ENCODE measurements around the gene DBNDD1.

The DBNDD1 gene

DNA sequence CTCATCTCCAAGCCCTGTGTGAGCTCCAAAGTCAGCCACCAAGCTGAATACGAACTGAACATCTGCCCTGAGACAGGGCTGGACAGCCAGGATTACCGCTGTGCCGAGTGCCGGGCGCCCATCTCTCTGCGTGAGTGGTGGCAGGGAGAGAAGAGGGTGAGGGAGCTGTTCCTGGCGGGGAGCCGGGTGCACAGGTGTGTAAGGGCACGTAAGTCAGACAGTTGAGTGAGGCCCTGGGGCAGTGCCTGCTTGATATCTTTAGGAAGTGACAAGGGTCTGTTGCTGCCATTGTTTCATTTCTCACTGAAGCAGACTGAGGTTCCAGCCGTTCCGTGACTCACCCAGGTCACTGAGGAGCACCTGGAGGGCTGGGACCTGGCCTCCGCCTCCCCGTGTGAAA, 58.3 kb downstream of the DBNDD1 start:
- no peak for DNase-seq (ENCODE audit: low read depth)

DNA sequence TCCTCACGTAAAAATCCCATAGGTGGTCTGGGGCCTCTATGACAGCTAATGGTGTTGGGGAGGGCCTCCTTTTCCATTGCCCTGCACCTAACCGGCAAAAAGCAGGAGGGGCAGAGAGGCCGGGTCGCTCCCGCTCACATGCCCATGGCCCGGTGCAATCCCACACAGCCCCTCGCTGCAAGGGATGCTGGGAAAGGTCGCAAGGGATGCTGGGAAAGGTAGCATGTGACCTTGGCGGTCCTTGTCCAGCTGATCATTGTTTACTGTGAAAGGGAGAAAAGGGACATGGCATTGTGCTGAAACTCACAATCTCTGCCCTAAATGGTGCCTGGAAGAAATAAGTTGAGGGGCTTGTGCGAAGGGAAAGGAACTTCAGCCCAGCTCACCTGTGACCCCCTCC, 60.7 kb downstream of the DBNDD1 start:
- DNase-seq (ENCODE audit: low read depth), result no peak

DNA sequence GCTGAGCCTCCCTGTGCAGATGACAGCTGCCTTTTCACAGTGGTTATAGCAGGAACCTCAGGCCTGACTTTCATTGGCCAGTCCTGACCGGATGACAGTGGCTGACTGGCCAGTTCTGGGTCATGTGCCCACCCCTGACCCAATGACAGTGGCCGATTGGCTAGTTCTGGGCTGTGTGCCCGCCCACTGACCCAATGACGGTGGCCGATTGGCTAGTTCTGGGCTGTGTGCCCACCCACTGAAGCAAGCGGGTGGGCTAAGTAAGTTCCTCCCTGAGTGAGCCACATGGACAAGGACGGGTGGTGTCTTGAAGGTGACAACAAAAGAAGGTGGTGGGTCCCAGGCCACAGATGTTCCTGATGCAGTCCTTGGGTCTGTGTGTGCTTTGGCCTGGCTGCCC, 61.2 kb downstream of the DBNDD1 start:
- DNase-seq (ENCODE audit: low read depth), result no peak

GRCh38 chr16:89957216-89957785, 62.0 kb downstream of the DBNDD1 start:
- no peak for DNase-seq (ENCODE audit: low read depth)

DNA sequence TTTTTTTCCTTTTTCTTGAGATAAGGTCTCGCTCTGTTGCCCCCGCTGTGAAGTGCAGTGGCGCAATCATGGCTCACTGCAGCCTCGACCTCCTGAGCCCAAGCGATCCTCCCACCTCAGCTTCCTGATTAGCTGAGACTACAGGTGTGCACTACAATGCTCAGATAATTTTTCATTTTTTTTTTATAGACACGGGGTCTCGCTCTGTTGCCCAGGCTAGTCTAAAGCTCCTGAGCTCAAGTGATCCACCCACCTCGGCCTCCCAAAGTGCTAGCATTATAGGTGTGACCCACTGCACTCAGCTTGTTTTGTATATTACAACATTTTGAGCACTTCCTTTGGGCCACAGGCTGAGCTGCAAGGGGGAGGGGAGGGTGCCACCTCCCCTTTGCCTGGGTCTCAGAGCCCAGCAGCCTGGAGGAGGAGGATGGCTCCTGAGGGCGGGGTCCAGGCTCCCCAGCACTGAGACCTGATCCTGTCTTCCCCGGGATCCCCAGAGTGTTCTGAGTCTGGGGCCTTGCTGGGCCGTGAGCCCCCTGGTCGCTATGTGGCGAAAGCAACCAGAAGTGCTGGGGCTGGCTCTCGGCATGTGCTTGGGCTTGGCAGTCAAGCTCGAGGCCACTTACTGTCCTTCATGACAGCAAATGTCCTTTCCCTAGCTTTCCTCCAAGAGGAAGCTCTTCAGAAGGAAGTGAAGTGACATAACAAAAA, 62.6 kb downstream of the DBNDD1 start:
- DNase-seq (ENCODE audit: low read depth), result no peak

- DNase-seq (ENCODE audit: low read depth), result no peak
These were observed 64.1 kb downstream of the DBNDD1 start for GRCh38 chr16:89955001-89955685.
